Right lobe of liver (tissue), 6 donors: ENCODE measurements around the gene MYCBP2. TPM values are rescaled to one million over a fixed set of nuclear protein-coding genes. Genes with fewer than 3 reads are reported as not detected.
A peak's percentile ranks its signal among the peaks of the same experiment; 100 is the strongest.

Experiments
- ATAC-seq, 4 donors: fragments of 200-7000 bp; cut with Tn5 transposase; one replicate each; pipeline ENCODE4 v1.9.1; 2020; ENCODE audit warnings: mild to moderate bottlenecking in 4 of 4, moderate library complexity in 4 of 4
- DNase-seq, 3 donors: peaks; one replicate each; pipeline ENCODE4 v3.0.0-alpha.2; 2020
- H3K27ac ChIP-seq, 3 donors: fragments of 200-600 bp; one replicate each; pipeline ENCODE4 v1.8.0; 2022
- H3K27me3 ChIP-seq, 2 donors: fragments of 200-600 bp; one replicate each; pipeline ENCODE4 v1.8.0; 2022
- H3K36me3 ChIP-seq, 4 donors: fragments of 200-600 bp; sonication (generic) in 1 of 4; one replicate each; pipeline versions ENCODE4 v1.5.1 to v1.8.0; 2017 to 2022; ENCODE audit warnings: control low read depth in 1 of 4
- H3K4me1 ChIP-seq, 4 donors: fragments of 200-600 bp; sonication (generic) in 1 of 4; one replicate each; pipeline versions ENCODE4 v1.5.1 to v1.8.0; 2017 to 2022; ENCODE audit warnings: control low read depth in 1 of 4
- H3K4me3 ChIP-seq, 3 donors: fragments of 200-600 bp; one replicate each; pipeline ENCODE4 v1.8.0; 2022
- H3K9me3 ChIP-seq, 4 donors: fragments of 200-600 bp; sonication (generic) in 1 of 4; one replicate each; pipeline versions ENCODE4 v1.5.1 to v1.8.0; 2017 to 2022; ENCODE audit warnings: control low read depth in 1 of 4
- POLR2A ChIP-seq: fragments of 450-650 bp; IDR thresholded peaks from one replicate; pipeline ENCODE4 v1.6.1; 2017; ENCODE audit warnings: antibody characterized with exemption, mild to moderate bottlenecking
- WGBS: methylation state at CpG from one replicate; pipeline ENCODE4 v1.1.6; 2018; ENCODE audit warnings: low coverage, low lambda C conversion rate; ENCODE audit not compliant: insufficient coverage; ENCODE audit errors: missing lambda C conversion rate; 5-methylcytosine and 5-hydroxymethylcytosine counted together
- intact Hi-C, 2 donors: fragments of 100-400 bp; cut with DNase I; formaldehyde crosslinking; loops; one replicate each; pipeline versions ENCODE4 v1.11.2 to v1.14.1; 2022
- total RNA-seq, 6 experiments: library from RNA; depleted of rRNA in 2 of 6; stranded (reverse); fragments of >200 nt in 2 of 6; fragmentation: NEBNext Ultra II Directional in 3 of 6; extraction: Animal tissue kit (Norgen Biotek cat#: 25700) in 3 of 6; gene quantifications; one replicate each; pipeline versions ENCODE4 v1.1.0 to v1.2.4, GENCODE V29; 2016 to 2023
- TF ChIP-seq, protein P1 (sequence below), 4 donors: fragments of 200-600 bp in 3 of 4; fragments of 450-650 bp in 1 of 4; IDR thresholded peaks; one replicate each; pipeline versions ENCODE4 v1.5.1 to v1.8.0; 2016 to 2022; ENCODE audit warnings: antibody characterized with exemption in 4 of 4, mild to moderate bottlenecking in 2 of 4
- donor health status: DM: no; HTN: yes; CAD: no.
- donor health status: DM: no; HTN: no; CAD: no.
- donor health status: DM: no; HTN: no; CAD: no.
- donor health status: DM: no; HTN: yes; CAD: no.
- donor health status: DM: no; HTN: yes; CAD: no.

Gene MYCBP2
- total RNA-seq, 6 experiments from 2014 or later: 27.8 to 50.1 (median 43.2) TPM

DNA sequence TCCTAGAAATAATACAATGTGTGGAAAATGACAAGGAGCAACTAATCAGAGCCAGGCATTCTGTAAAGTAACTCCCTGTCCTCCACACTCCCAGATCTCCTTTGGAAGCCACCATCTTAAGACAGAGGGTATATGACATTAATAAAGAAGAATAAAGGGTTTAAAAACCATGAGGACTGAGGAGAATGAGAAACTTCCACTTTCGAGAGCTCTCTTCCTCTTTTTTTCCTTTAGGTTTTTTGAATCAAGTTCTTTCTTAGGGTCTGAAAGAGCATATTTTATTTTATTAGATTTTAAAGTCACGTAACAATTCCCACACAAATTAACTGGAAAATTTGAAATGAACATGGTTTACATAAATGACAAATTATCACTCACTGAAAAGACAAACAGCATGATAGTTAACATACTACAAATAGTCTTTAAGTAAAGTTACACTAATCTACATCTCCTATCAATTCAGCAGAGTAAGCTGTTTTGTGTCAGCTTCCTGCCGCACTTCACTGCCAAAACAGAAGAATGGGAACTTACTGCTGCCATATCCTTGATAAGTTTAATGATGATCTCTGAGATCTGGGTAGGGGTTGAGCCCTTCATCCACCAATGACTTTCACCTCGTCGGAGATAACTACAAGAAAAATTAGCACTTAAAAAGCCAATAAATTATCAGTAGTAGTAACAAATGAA lies 261.3 kb downstream of the MYCBP2 start:
- peaks cover 0 to 34% (median 8%) of the 10 kb centered on the region in 4 donors for H3K36me3 ChIP-seq
- H3K9me3 ChIP-seq: no peaks in the 10 kb centered on the region
- DNase-seq: no peak
- ATAC-seq: peak in 1 of 4 donors; percentile 41
- H3K4me1 ChIP-seq: peaks cover 0 to 6% (median 0%) of the 10 kb centered on the region in 4 donors
- intact Hi-C loops: no loop called here
- H3K27ac ChIP-seq: no peak overlapping the region
- WGBS: 71% methylated on average over 5 of the region's 5 CpGs
- TF ChIP-seq, protein P1, sequence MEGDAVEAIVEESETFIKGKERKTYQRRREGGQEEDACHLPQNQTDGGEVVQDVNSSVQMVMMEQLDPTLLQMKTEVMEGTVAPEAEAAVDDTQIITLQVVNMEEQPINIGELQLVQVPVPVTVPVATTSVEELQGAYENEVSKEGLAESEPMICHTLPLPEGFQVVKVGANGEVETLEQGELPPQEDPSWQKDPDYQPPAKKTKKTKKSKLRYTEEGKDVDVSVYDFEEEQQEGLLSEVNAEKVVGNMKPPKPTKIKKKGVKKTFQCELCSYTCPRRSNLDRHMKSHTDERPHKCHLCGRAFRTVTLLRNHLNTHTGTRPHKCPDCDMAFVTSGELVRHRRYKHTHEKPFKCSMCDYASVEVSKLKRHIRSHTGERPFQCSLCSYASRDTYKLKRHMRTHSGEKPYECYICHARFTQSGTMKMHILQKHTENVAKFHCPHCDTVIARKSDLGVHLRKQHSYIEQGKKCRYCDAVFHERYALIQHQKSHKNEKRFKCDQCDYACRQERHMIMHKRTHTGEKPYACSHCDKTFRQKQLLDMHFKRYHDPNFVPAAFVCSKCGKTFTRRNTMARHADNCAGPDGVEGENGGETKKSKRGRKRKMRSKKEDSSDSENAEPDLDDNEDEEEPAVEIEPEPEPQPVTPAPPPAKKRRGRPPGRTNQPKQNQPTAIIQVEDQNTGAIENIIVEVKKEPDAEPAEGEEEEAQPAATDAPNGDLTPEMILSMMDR (IDR thresholded peaks at IDR 0.05): no peak
- TF ChIP-seq POLR2A: no peak
- H3K27me3 ChIP-seq: no peaks in the 10 kb centered on the region
- H3K4me3 ChIP-seq: no peak overlapping the region

DNA sequence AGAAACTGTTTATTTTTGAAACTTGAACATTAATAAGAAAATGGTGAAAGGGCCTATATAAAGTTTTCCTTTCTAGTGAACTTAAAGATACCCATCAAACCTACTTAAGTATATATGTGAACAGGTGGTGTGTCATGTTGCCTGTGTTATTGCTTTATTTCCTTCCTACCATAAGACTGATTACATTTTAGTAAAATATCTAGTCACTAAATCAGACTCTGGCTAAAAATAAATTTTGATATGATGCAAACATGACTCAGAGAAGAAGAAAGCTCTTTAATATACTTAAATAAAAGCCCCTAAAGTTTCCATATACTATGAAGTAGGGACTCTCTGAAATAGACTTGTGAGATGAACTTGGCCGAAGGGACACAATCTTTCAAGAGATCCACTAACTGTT lies 264.8 kb downstream of the MYCBP2 start:
- Histone ChIP-seq H3K4me3 (no peak overlapping the region), H3K36me3 (peaks cover 0 to 26% (median 4%) of the 10 kb centered on the region in 4 donors), H3K4me1 (peaks cover 0 to 11% (median 3%) of the 10 kb centered on the region in 4 donors), H3K27me3 (no peaks in the 10 kb centered on the region), H3K9me3 (no peaks in the 10 kb centered on the region), H3K27ac (no peak overlapping the region)
- ATAC-seq (no peak), DNase-seq (no peak)
- intact Hi-C loops: no loop called here
- TF ChIP-seq, protein P1 (IDR thresholded peaks at IDR 0.05): no peak
- TF ChIP-seq POLR2A: no peak
- 100% methylated on average over 1 of the region's 1 CpG for WGBS

DNA sequence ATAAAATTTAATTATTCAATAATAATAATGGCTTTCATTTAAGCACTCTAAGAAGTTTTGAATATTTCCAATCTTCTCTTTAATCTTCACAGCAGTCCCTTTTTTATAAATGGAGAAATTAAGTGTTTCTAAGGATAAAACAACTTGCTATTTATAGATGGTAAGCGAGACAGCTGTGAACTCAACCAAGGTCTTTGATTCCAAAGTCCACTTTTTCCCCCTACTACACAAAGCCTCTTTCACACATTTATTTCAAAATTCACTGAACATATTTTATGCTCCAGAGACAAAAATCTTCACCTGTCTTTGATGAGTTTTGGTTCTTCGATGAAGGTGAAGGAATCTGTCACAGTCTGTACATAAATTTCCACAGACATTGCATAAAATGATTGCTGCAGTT lies 265.5 kb downstream of the MYCBP2 start:
- intact Hi-C loops: no loop called here
- DNase-seq: no peak
- Histone ChIP-seq H3K4me1 (peaks cover 0 to 14% (median 6%) of the 10 kb centered on the region in 4 donors), H3K9me3 (no peaks in the 10 kb centered on the region), H3K27ac (no peak overlapping the region), H3K27me3 (no peaks in the 10 kb centered on the region), H3K36me3 (peaks cover 0 to 19% (median 3%) of the 10 kb centered on the region in 4 donors), H3K4me3 (no peak overlapping the region)
- TF ChIP-seq POLR2A: no peak
- TF ChIP-seq, protein P1 (IDR thresholded peaks at IDR 0.05): no peak
- peak in 2 of 4 donors; percentile 32 to 44 for ATAC-seq
- WGBS: 66% methylated on average over 2 of the region's 2 CpGs

DNA sequence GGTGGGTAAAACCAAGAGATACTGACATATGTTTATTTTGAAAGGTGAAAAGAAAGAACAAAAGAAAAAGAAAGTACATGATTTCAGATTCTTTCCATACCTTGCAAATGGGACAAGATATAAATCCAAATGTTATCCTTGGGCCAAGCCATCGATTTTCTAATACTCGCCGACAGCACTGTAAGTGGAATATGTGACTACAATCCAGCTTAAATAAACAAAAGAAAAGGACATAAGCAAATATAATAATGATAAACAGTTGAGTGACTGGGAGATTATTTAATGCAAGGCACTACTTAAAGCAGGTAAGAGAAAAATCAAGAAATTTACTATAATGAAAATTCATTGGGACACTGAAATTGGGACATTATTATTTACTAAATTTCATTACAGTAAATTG lies 270.0 kb downstream of the MYCBP2 start:
- peaks cover 0 to 3% (median 0%) of the 10 kb centered on the region in 4 donors for H3K36me3 ChIP-seq
- 33% methylated on average over 3 of the region's 3 CpGs for WGBS

More for the DNA sequence above, 270.0 kb downstream of the MYCBP2 start:
- Histone ChIP-seq H3K4me1 (peaks cover 0 to 38% (median 16%) of the 10 kb centered on the region in 4 donors), H3K27ac (peak overlapping the region; percentile 18 to 63 (median 50)), H3K9me3 (no peaks in the 10 kb centered on the region), H3K4me3 (peak overlapping the region in 1 of 3 donors; percentile 4), H3K27me3 (no peaks in the 10 kb centered on the region)
- ATAC-seq: peak in 2 of 4 donors; percentile 16 to 40
- intact Hi-C loops: no loop called here
- no peak for DNase-seq
- no peak for TF ChIP-seq POLR2A
- TF ChIP-seq, protein P1 (IDR thresholded peaks at IDR 0.05): no peak
